Right renal cortex interstitium (tissue), 3 donors: Measurements from ENCODE around the gene CNTNAP4. TPM values are rescaled to one million over a fixed set of nuclear protein-coding genes. Genes with fewer than 3 reads are reported as not detected.
A peak's percentile ranks its signal among the peaks of the same experiment; 100 is the strongest.

ENCODE experiments used
- DNase-seq, 3 donors: peaks; one replicate each; pipeline ENCODE4 v3.0.0-alpha.2; 2013; ENCODE audit warnings: low read depth in 3 of 3, low spot score in 2 of 3
- polyA plus RNA-seq, 3 donors: library from polyadenylated mRNA; unstranded; fragments of 120-200 nt; gene quantifications; one replicate each; pipeline ENCODE4 v1.2.1, GENCODE V29; 2013; ENCODE audit not compliant: insufficient read length in 3 of 3

CNTNAP4 gene
- polyA plus RNA-seq, 3 donors = 0.24 to 0.46 (median 0.31) TPM

GRCh38 chr16:76303637-76304314 lies 26.6 kb downstream of the CNTNAP4 start:
- DNase-seq = no peak

- DNase-seq = no peak
Measured at GRCh38 chr16:76309639-76310335, 32.6 kb downstream of the CNTNAP4 start.

- no peak for DNase-seq
Measured at GRCh38 chr16:76311260-76311659, 34.1 kb downstream of the CNTNAP4 start.

GRCh38 chr16:76318565-76318964 lies 41.4 kb downstream of the CNTNAP4 start:
- DNase-seq = no peak

- no peak for DNase-seq
Measured at GRCh38 chr16:76329106-76329505, 51.9 kb downstream of the CNTNAP4 start.

- DNase-seq = no peak
Measured at GRCh38 chr16:76335180-76335974, 58.2 kb downstream of the CNTNAP4 start.

- DNase-seq = no peak
Measured at GRCh38 chr16:76336112-76336511, 58.9 kb downstream of the CNTNAP4 start.

GRCh38 chr16:76338472-76338871 lies 61.3 kb downstream of the CNTNAP4 start:
- no peak for DNase-seq

- DNase-seq = no peak
Measured at GRCh38 chr16:76343769-76344168, 66.6 kb downstream of the CNTNAP4 start.

GRCh38 chr16:76345163-76345661 lies 68.0 kb downstream of the CNTNAP4 start:
- DNase-seq = no peak

GRCh38 chr16:76346210-76346609 lies 69.0 kb downstream of the CNTNAP4 start:
- DNase-seq = no peak

- DNase-seq = no peak
Measured at GRCh38 chr16:76351441-76351840, 74.2 kb downstream of the CNTNAP4 start.

GRCh38 chr16:76360404-76360803 lies 83.2 kb downstream of the CNTNAP4 start:
- peak in 1 of 3 donors; percentile 16 for DNase-seq

- no peak for DNase-seq
Measured at GRCh38 chr16:76370344-76370743, 93.1 kb downstream of the CNTNAP4 start.

- DNase-seq = no peak
Measured at GRCh38 chr16:76371441-76371840, 94.2 kb downstream of the CNTNAP4 start.

GRCh38 chr16:76373998-76374397 lies 96.8 kb downstream of the CNTNAP4 start:
- DNase-seq = no peak

GRCh38 chr16:76376988-76377387 lies 99.8 kb downstream of the CNTNAP4 start:
- DNase-seq = no peak

GRCh38 chr16:76378020-76378419 lies 100.8 kb downstream of the CNTNAP4 start:
- no peak for DNase-seq

- DNase-seq = no peak
Measured at GRCh38 chr16:76381096-76381495, 103.9 kb downstream of the CNTNAP4 start.

GRCh38 chr16:76385601-76386230 lies 108.5 kb downstream of the CNTNAP4 start:
- no peak for DNase-seq

- DNase-seq = no peak
Measured at GRCh38 chr16:76386784-76387183, 109.6 kb downstream of the CNTNAP4 start.
